HL-60/S4 (cell line): ENCODE results near the gene CCNDBP1.
"Not testable (repeated sequence)": the region's sequence is repeated elsewhere in the genome, so short reads cannot be mapped to it uniquely, and the experiment has no call there.

Experiments used
- in situ Hi-C: fragments of 300-500 bp; cut with MboI; formaldehyde crosslinking; loops from 2 replicates; pipeline ENCODE4 v1.14.3; 2022; ENCODE audit warnings: low sequenced_read_pairs

CCNDBP1 gene, protein sequence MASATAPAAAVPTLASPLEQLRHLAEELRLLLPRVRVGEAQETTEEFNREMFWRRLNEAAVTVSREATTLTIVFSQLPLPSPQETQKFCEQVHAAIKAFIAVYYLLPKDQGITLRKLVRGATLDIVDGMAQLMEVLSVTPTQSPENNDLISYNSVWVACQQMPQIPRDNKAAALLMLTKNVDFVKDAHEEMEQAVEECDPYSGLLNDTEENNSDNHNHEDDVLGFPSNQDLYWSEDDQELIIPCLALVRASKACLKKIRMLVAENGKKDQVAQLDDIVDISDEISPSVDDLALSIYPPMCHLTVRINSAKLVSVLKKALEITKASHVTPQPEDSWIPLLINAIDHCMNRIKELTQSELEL

DNA sequence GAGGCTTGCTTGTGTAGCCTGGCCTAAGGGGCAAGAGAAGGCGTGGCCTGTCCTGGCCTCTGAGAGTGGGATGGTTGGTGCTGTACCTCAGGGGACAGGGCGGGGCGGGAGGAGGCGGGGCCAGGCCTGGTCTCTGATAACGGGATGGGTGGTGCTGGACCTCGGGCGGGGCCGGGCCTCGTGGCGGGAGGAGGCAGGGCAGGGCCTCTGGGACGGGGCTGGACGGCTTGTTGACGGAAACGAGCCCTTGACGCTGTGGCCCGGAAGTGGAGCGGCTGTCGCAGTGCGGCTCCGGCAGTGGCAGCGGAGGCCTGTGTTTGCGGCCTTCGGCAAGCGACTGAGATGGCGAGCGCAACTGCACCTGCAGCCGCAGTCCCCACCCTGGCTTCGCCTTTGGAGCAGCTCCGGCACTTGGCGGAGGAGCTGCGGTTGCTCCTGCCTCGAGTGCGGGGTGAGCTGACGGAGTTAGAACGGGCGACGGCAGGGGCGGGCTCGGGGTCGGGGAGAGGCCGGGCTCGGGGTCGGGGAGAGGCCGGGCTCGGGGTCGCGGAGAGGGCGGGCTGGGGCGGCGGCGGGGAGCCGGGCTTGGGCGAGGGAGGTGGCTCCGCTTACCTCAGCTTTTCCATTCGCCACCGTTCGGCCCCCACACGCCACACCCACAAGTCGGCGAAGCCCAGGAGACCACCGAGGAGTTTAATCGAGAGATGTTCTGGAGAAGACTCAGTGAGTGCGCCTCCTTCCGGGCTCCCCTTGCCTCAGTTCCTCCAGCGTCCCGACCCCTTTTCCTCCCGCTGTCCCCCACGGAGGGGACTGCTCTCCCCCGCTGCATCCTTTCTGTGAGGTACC lies at the start of gene CCNDBP1:
CCNDBP1 (plus strand) TSS at position 247 of the 846 bp plus-strand sequence; CDS start at position 343, 96 bp downstream.
- in situ Hi-C loops: loop anchor here (25.0 kb wide), 1 partner anchor 473 kb away; no protein-coding TSS in a partner anchor

- in situ Hi-C loops: no loop called here
These were observed 41.8 kb upstream of the CCNDBP1 start for GRCh38 chr15:43143203-43143941.

GRCh38 chr15:43144512-43144911 lies 40.7 kb upstream of the CCNDBP1 start:
- in situ Hi-C loops: no loop called here

DNA sequence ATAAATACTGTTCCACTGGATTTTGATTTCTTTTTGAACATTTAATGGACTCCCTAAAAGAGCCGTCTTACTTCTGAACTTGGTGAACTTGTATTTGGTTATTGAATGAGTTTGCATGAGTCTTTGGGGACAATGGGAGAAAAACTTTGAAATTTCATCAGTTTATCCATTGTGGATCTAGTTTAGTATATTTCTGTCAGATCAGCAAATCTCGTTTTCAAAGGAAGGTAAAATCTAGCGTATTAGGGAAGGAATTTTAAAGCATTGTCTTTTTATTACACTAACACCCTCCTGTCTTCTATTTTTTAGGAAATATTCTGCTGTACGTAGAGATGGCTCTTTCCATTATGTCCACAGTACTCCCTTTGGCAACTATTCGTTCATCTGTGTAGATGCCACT lies 39.0 kb upstream of the CCNDBP1 start:
- in situ Hi-C loops: no loop called here

GRCh38 chr15:43150191-43150929 lies 34.8 kb upstream of the CCNDBP1 start:
- in situ Hi-C loops: no loop called here

GRCh38 chr15:43151688-43152087 lies 33.5 kb upstream of the CCNDBP1 start:
- in situ Hi-C loops: no loop called here

DNA sequence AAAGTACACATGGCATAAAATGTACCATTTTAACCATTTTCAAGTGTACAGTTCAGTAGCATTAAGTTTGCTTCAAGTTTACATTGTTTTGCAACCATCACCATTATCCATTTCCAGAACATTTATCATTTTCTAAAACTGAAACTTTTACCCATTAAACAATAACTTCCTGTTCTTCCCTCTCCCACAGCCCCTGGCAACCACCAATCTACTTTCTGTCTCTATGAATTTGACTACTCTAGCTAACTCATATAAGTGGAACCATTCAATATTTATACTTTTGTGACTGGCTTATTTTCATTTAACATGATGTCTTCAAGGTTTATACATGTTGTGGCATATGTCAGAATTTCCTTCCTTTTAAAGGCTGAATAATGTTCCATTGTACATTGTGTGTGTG lies 31.9 kb upstream of the CCNDBP1 start:
- in situ Hi-C loops: no loop called here

GRCh38 chr15:43165801-43166325 lies 19.3 kb upstream of the CCNDBP1 start:
- in situ Hi-C loops: no loop called here

- in situ Hi-C loops: not testable (repeated sequence)
These were observed 17.9 kb upstream of the CCNDBP1 start for GRCh38 chr15:43167261-43167660.

DNA sequence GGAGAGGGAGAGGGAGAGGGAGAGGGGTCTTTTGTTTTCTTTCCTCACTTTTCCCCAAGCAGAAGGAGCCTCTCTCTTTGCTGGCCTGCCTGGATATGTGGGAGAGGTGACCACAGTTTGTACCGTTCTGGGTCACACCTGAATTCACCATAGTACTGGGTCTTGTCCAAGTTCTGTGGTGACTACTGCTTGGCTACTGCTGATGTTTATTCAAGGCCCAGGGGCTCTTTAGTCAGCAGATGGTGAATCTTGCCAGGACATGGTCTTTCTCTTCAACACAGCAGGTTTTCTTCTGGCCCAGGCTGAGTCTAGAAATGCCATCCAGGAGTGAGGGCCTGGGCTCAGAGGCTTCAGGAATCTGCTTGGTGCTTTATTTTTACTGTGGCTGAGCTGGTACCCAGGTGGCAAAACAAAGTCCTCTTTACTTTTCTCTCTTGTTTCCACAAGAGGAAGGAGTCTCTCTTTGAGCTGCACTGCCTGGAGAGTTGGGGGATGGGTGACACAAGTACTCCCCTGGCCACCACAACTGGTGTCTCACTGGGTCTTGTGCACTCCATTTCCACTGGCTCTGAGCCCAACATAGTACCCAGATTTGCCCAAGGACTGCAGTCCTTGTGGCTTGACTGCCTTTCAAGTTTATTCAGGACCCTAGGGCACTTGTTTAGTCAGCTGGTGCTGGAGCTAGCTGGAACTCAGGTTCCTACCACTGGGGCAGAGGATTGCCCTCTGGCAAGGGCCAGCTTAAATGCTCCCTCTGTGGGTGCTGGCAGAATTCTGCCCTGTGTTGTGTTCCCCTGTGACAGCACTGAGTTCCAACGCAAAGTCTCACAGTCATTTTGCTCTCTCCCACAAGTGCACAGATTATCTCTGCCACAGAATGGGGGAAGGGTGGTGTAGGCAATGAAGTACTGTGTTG lies 16.8 kb upstream of the CCNDBP1 start:
- in situ Hi-C loops: no loop called here

DNA sequence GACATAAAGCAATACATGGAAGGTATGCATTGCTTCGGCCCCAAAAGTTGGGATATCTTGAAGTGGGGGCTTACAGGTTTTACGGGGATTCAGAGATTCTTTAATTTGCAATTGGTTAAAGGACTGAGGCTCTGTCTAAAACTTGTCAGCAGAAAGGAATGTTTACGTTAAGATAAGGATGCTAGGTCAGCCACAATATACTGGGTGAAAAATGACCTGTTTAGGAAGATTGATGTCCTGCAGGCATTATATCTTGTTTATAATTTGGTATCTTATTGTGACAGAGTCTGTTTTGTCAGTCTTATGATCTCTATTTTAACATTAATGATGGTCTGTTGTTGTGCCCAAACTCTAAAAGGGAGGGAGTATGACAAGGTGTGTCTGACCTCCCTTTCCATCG lies 15.3 kb upstream of the CCNDBP1 start:
- in situ Hi-C loops: no loop called here

DNA sequence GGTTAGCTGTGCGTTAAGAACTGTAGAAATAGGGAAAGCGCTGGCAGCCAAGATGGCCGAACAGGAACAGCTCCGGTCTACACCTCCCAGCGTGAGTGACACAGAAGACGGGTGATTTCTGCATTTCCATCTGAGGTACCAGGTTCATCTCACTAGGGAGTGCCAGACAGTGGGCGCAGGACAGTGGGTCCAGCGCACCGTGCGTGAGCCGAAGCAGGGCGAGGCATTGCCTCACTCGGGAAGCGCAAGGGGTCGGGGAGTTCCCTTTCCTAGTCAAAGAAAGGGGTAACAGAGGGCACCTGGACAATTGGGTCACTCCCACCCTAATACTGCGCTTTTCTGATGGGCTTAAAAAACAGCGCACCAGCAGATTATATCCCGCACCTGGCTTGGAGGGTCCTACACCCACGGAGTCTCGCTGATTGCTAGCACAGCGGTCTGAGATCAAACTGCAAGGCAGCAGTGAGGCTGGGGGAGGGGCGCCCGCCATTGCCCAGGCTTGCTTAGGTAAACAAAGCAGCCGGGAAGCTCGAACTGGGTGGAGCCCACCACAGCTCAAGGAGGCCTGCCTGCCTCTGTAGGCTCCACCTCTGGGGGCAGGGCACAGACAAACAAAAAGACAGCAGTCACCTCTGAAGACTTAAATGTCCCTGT lies 9.4 kb upstream of the CCNDBP1 start:
- in situ Hi-C loops: loop anchor here (25.0 kb wide), 1 partner anchor 463 kb away; no protein-coding TSS in a partner anchor

- in situ Hi-C loops: loop anchor here (25.0 kb wide), 1 partner anchor 465 kb away; no protein-coding TSS in a partner anchor
These were observed 8.1 kb upstream of the CCNDBP1 start for GRCh38 chr15:43177147-43177546.

- in situ Hi-C loops: loop anchor here (25.0 kb wide), 1 partner anchor 471 kb away; no protein-coding TSS in a partner anchor
These were observed 1.9 kb upstream of the CCNDBP1 start for GRCh38 chr15:43183270-43183669.

GRCh38 chr15:43184407-43185124 lies 637 bp upstream of the CCNDBP1 start:
- in situ Hi-C loops: loop anchor here (25.0 kb wide), 1 partner anchor 472 kb away; no protein-coding TSS in a partner anchor

DNA sequence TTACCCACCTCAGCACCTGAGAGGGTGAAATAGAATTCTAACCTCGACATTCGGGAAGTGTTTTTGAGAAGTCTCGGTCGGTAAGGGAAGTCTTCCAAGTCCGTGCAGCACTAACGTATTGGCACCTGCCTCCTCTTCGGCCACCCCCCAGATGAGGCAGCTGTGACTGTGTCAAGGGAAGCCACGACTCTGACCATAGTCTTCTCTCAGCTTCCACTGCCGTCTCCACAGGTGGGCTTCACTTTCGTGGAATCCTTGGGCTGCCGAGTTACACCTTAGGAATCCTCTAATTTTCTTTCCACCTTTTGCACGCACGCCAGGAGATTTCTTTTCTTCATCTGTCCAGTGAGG lies 775 bp downstream of the CCNDBP1 start:
- in situ Hi-C loops: loop anchor here (25.0 kb wide), 1 partner anchor 474 kb away; no protein-coding TSS in a partner anchor

DNA sequence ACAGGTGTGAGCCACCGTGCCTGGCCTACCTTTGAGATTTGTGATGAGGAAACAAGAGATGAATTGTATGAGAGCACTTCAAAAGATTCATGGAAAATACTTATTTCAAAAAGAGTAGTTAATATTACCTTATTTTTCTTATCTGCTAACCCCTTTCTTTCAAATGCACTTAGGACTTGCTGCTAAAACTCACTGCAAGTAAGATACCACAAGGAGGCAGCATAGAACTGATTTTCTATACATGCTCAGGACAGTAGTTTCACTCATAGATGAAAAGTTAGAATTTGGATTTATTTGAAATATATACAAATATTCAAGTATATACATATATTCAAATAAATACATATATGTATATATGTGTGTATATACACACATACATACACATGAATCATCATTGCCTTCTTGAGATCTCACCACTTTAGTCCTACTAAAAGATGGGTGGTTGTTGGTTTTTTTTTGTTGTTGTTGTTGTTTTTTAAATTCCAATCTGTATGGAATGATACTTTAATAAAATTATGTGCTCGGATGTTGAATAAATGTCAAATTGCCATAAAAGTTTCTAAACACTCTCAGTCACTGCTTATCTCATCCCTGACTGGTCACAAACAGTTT lies 2.4 kb downstream of the CCNDBP1 start:
- in situ Hi-C loops: loop anchor here (25.0 kb wide), 1 partner anchor 475 kb away; no protein-coding TSS in a partner anchor
